Measurements from ENCODE around the gene PAH.

PAH gene

DNA sequence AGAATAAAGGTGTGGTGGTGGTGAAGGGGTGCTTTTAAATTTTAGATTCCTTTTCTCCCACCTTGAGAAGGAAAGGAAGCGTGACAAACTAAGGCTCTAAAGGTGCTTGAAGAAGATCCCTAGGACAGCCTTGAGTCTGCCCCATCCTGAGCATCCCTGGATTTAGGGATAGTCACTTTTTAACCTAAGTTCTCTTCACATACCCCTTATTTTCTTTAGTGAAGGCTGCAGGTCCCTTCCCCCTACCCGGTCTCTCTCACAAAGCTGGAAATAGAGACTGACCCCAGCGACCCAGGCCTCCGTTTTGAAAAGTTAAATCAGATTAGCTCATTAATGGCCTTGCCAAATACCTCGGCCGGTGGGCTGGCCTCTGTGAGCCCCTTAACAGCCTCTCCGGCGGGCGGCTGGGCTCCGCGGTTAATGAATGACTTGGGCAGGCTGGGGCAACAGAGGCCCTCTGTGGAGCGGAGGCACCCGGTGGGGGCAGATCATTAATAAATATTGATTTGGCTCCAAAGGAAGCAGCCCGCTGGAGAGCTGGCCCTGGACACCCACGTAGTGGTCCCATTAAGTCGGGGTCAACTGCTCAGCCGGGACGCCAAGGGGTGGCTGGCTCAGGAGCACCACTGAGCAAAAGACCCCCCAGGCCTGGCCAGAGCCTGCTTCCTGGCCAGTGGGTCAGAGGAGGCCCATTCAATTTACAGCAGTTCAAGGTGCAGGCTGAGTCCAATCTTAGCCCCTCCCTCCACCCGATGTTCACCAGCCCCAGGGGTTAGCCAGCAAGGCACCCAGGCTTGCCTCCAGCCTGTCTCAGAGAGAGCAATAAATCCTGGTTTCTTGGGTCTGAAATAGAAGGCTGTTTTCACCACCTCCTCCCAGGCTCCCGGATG lies 31.8 kb downstream of the PAH start:
- no peak overlapping the region for H3K4me3 ChIP-seq (ENCODE audit: low read length)
- DNase-seq (ENCODE audit: low read depth): no peak
- TF ChIP-seq, protein P1, sequence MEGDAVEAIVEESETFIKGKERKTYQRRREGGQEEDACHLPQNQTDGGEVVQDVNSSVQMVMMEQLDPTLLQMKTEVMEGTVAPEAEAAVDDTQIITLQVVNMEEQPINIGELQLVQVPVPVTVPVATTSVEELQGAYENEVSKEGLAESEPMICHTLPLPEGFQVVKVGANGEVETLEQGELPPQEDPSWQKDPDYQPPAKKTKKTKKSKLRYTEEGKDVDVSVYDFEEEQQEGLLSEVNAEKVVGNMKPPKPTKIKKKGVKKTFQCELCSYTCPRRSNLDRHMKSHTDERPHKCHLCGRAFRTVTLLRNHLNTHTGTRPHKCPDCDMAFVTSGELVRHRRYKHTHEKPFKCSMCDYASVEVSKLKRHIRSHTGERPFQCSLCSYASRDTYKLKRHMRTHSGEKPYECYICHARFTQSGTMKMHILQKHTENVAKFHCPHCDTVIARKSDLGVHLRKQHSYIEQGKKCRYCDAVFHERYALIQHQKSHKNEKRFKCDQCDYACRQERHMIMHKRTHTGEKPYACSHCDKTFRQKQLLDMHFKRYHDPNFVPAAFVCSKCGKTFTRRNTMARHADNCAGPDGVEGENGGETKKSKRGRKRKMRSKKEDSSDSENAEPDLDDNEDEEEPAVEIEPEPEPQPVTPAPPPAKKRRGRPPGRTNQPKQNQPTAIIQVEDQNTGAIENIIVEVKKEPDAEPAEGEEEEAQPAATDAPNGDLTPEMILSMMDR (conservative IDR thresholded peaks at IDR 0.05; ENCODE audit: low read depth, low read length): no peak

- DNase-seq (ENCODE audit: low read depth): no peak
- TF ChIP-seq, protein P1 (conservative IDR thresholded peaks at IDR 0.05; ENCODE audit: low read depth, low read length): peak; percentile 95
- H3K4me3 ChIP-seq (ENCODE audit: low read length): no peak overlapping the region
Observed at GRCh38 chr12:102883204-102883799, 33.7 kb downstream of the PAH start.

- no peak overlapping the region for H3K4me3 ChIP-seq (ENCODE audit: low read length)
- TF ChIP-seq, protein P1 (conservative IDR thresholded peaks at IDR 0.05; ENCODE audit: low read depth, low read length): no peak
- no peak for DNase-seq (ENCODE audit: low read depth)
Observed at GRCh38 chr12:102880783-102881182, 36.3 kb downstream of the PAH start.

GRCh38 chr12:102879144-102879763 lies 37.8 kb downstream of the PAH start:
- peak; percentile 62 for DNase-seq (ENCODE audit: low read depth)
- no peak overlapping the region for H3K4me3 ChIP-seq (ENCODE audit: low read length)
- TF ChIP-seq, protein P1 (conservative IDR thresholded peaks at IDR 0.05; ENCODE audit: low read depth, low read length): peak; percentile 69

DNA sequence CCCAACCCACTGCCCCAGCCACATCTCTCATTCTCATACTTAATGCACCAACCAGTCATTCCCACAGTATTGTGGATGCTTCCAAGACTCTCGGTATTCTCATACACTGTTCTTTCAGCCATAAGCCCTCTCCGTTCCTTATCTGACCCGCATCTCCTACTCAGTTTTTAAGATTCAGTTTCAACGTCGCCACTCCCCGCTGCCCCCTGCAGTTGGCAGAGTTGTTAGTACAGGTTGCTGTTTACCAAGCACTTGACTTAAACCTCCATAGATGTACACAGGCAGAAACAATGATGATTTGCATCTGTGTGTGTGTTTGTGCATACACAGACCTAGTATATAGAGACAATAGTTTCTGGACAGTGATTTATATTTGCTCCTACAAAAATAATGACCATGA lies 40.2 kb downstream of the PAH start:
- DNase-seq (ENCODE audit: low read depth): no peak

DNA sequence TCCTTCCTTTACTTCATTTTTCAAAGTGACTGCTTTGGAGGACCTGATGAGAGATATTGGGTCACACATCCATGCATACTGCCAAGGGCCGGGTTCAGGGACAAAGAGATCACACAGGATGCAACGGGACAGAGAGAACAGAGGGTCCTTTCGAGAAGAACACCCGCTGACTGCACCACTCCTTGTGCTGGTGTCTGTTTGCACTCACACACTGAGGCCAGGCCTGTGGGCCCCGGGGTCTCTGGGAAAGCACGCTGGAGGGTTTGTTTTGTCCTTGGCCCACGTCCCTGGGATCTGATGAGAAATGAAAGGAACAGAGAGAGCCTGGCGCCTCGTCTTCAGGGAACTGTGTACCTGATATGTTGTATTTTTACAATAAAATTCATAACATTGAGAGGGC lies 42.2 kb downstream of the PAH start:
- no peak for DNase-seq (ENCODE audit: low read depth)
- no peak overlapping the region for H3K4me3 ChIP-seq (ENCODE audit: low read length)
- TF ChIP-seq, protein P1 (conservative IDR thresholded peaks at IDR 0.05; ENCODE audit: low read depth, low read length): no peak

More for the DNA sequence above, 40.2 kb downstream of the PAH start:
- no peak overlapping the region for H3K4me3 ChIP-seq (ENCODE audit: low read length)
- TF ChIP-seq, protein P1 (conservative IDR thresholded peaks at IDR 0.05; ENCODE audit: low read depth, low read length): peak; percentile 18

Data from retinal pigment epithelial cell (primary cell).